GM12878 (cell line): Measurements from ENCODE around the gene GOLGA7B. TPM values are rescaled to one million over a fixed set of nuclear protein-coding genes. Genes with fewer than 3 reads are reported as not detected.

Experiments used
- ATAC-seq: fragments of 200-7000 bp; cut with Tn5 transposase; 3 replicates; pipeline ENCODE4 v1.9.1; 2020; ENCODE audit warnings: mild to moderate bottlenecking, moderate library complexity
- BruUV-seq: library from RNA; stranded (reverse); fragments of 400-500 nt; replicated peaks from 2 replicates; lab custom pipeline; 2021; lab: Mats Ljungman, UMichigan
- CTCF ChIA-PET: fragments of 300-600 bp; sonication (Branson Sonifier 250); formaldehyde crosslinking; extraction: SDS; loops from one replicate; lab custom pipeline; 2021; ENCODE audit warnings: inconsistent platforms; lab: Yijun Ruan, JAX
- POLR2A ChIA-PET: fragments of 350-600 bp; formaldehyde crosslinking; extraction: SDS; loops from one replicate; lab custom pipeline; 2021; ENCODE audit warnings: inconsistent platforms; lab: Charles Lee
- RAD21 ChIA-PET: fragments of 300-600 bp; sonication (Branson Sonifier 250); formaldehyde crosslinking; loops from one replicate; lab custom pipeline; 2023; ENCODE audit warnings: antibody characterized with exemption; ENCODE audit not compliant: unreplicated experiment; lab: Charles Lee
- SMC1A ChIA-PET: fragments of 300-600 bp; sonication (Branson Sonifier 250); formaldehyde crosslinking; loops from one replicate; lab custom pipeline; 2023; ENCODE audit not compliant: unreplicated experiment, uncharacterized antibody; lab: Charles Lee
- DNase-seq: peaks from one replicate; pipeline ENCODE4 v3.0.0-alpha.2; 2011; ENCODE audit warnings: low read depth, low spot score
- FAIRE-seq: peaks from 3 replicates; lab custom pipeline; 2011; peaks lifted over from hg19 to GRCh38; lab: Jason Lieb, UNC
- H2AFZ ChIP-seq: 2 replicates; pipeline ENCODE4 v1.6.0; 2011; ENCODE audit warnings: low read depth, low read length, control low read depth; ENCODE audit not compliant: control insufficient read depth
- H3K27ac ChIP-seq: 2 replicates; pipeline ENCODE4 v1.5.1; 2011; ENCODE audit warnings: control low read depth; ENCODE audit not compliant: control insufficient read depth, insufficient read depth
- H3K27me3 ChIP-seq, 2 experiments: replicated peaks in 1 of 2; 2 replicates each; pipeline versions ENCODE4 v1.6.0 to v1.6.1; 2011; ENCODE audit warnings: low read length in 1 of 2; ENCODE audit not compliant: control insufficient read depth in 2 of 2, insufficient read depth in 2 of 2
- H3K36me3 ChIP-seq, 2 experiments: 2 replicates each; pipeline ENCODE4 v1.5.1; 2011; ENCODE audit warnings: low read length in 1 of 2; ENCODE audit not compliant: control insufficient read depth in 2 of 2, insufficient read depth in 2 of 2
- H3K4me1 ChIP-seq: 2 replicates; pipeline ENCODE4 v1.6.1; 2011; ENCODE audit warnings: mild to moderate bottlenecking, low read length, moderate library complexity, mixed read lengths; ENCODE audit not compliant: control insufficient read depth, insufficient read depth
- H3K4me2 ChIP-seq: 2 replicates; pipeline ENCODE4 v1.6.0; 2011; ENCODE audit warnings: control low read depth; ENCODE audit not compliant: control insufficient read depth, insufficient read depth
- H3K4me3 ChIP-seq: fragments of 200-600 bp; sonication (generic); 2 replicates; pipeline ENCODE4 v1.5.1; 2016
- H3K79me2 ChIP-seq: 2 replicates; pipeline ENCODE4 v1.6.0; 2011; ENCODE audit warnings: low read length; ENCODE audit not compliant: control insufficient read depth, insufficient read depth
- H3K9ac ChIP-seq: 2 replicates; pipeline ENCODE4 v1.8.0; 2011; ENCODE audit warnings: low read length, control low read depth, mixed read lengths; ENCODE audit not compliant: control insufficient read depth, insufficient read depth
- H3K9me3 ChIP-seq: replicated peaks from 3 replicates; pipeline ENCODE4 v1.5.1; 2011; ENCODE audit warnings: mild to moderate bottlenecking, low read length; ENCODE audit not compliant: control insufficient read depth, insufficient read depth
- H4K20me1 ChIP-seq: 2 replicates; pipeline ENCODE4 v1.6.0; 2011; ENCODE audit not compliant: control insufficient read depth, insufficient read depth
- BACH1 ChIP-seq: fragments of 450-650 bp; IDR thresholded peaks from 2 replicates; pipeline ENCODE4 v1.6.1; 2017; ENCODE audit warnings: mild to moderate bottlenecking, borderline replicate concordance
- CHD2 ChIP-seq: IDR thresholded peaks from 2 replicates; pipeline ENCODE4 v1.6.1; 2011; ENCODE audit warnings: low read depth, low read length, improper control_type of control experiment, borderline replicate concordance
- CREM ChIP-seq: IDR thresholded peaks from 2 replicates; pipeline ENCODE4 v1.6.1; 2014; ENCODE audit warnings: antibody characterized with exemption, low read depth
- E2F8 ChIP-seq: fragments of 450-650 bp; IDR thresholded peaks from 2 replicates; pipeline ENCODE4 v1.6.1; 2018; ENCODE audit warnings: mild to moderate bottlenecking, low read depth, moderate library complexity; ENCODE audit not compliant: partially characterized antibody
- LARP7 ChIP-seq: fragments of 450-650 bp; IDR thresholded peaks from 2 replicates; pipeline ENCODE4 v1.6.1; 2017; ENCODE audit warnings: mild to moderate bottlenecking
- NR2C2 ChIP-seq: IDR thresholded peaks from 2 replicates; pipeline ENCODE4 v1.6.1; 2011; ENCODE audit warnings: borderline replicate concordance, low read depth; ENCODE audit not compliant: control insufficient read depth, insufficient read length
- PML ChIP-seq: IDR thresholded peaks from 2 replicates; pipeline ENCODE4 v1.6.1; 2012; ENCODE audit warnings: low read length, inconsistent platforms
- POLR2AphosphoS5 ChIP-seq: IDR thresholded peaks from 2 replicates; pipeline ENCODE4 v1.6.1; 2011; ENCODE audit warnings: mild to moderate bottlenecking, low read length, inconsistent platforms
- PRDM15 ChIP-seq: fragments of 450-650 bp; formaldehyde crosslinking; IDR thresholded peaks from 2 replicates; pipeline ENCODE4 v1.4.0; 2020; ENCODE audit warnings: mild to moderate bottlenecking, moderate library complexity
- RAD51 ChIP-seq: fragments of 450-650 bp; IDR thresholded peaks from 2 replicates; pipeline ENCODE4 v1.6.1; 2016; ENCODE audit warnings: moderate library complexity, mild to moderate bottlenecking, inconsistent platforms
- SIN3A ChIP-seq: IDR thresholded peaks from 2 replicates; pipeline ENCODE4 v1.6.1; 2012; ENCODE audit warnings: low read depth, low read length, improper control_type of control experiment
- SMARCA5 ChIP-seq: fragments of 450-650 bp; IDR thresholded peaks from 2 replicates; pipeline ENCODE4 v1.6.1; 2017; ENCODE audit warnings: mild to moderate bottlenecking
- ZSCAN29 ChIP-seq: fragments of 450-650 bp; IDR thresholded peaks from 2 replicates; pipeline ENCODE4 v1.6.1; 2017; ENCODE audit warnings: mild to moderate bottlenecking, moderate library complexity
- WGBS: methylation state at CpG from one replicate; pipeline ENCODE4 v1.1.6; 2016; ENCODE audit warnings: low lambda C conversion rate; ENCODE audit not compliant: insufficient replicate concordance, insufficient coverage; ENCODE audit errors: missing lambda C conversion rate; 5-methylcytosine and 5-hydroxymethylcytosine counted together
- in situ Hi-C: fragments of 300-500 bp; cut with MboI; formaldehyde crosslinking; loops from 9 replicates; pipeline ENCODE4 v1.14.3; 2018; ENCODE audit warnings: mixed read lengths
- intact Hi-C: fragments of 100-400 bp; cut with micrococcal nuclease; formaldehyde crosslinking; loops from one replicate; pipeline ENCODE4 v1.14.2; 2022; ENCODE audit not compliant: unreplicated experiment
- polyA plus RNA-seq, 11 experiments: library from polyadenylated mRNA; depleted of rRNA in 4 of 11; unstranded in 6 of 11; stranded (reverse) in 5 of 11; fragments of >200 nt; fragmentation: Nextera tagmentation in 4 of 11; fragmentation: Illumina TruSeq in 1 of 11; extraction: Ambion mirVana in 4 of 11; extraction: Trizol in 1 of 11; gene quantifications; 1 replicate in 1 of 11; 2 replicates in 10 of 11; pipeline versions ENCODE4 v1.2.1 to v1.2.3, GENCODE V29; 2011 to 2016; ENCODE audit warnings: inconsistent platforms in 2 of 11, missing spikeins in 2 of 11, low read depth in 1 of 11
- total RNA-seq, 4 experiments: library from RNA; depleted of rRNA in 3 of 4; stranded (reverse); fragments of >200 nt in 3 of 4; fragmentation: Illumina TruSeq in 1 of 4; extraction: Trizol in 1 of 4; gene quantifications; 2 replicates each; pipeline versions ENCODE4 v1.2.1 to v1.2.3, GENCODE V29; 2013 to 2021

The GOLGA7B gene
- total and polyA plus RNA-seq, 10 of the 15 experiments (the other 5 are each of a cell fraction or from before 2014, with no cell fraction given): 0.01 to 0.02 (median 0.01) TPM; not detected in 7

- no peak for TF ChIP-seq RAD51
- TF ChIP-seq, all 136 proteins: peak for 0
- intact Hi-C loops: no loop called here
- in situ Hi-C loops: no loop called here
- no peak overlapping the region for H2AFZ ChIP-seq
- ChIA-PET SMC1A (no interaction called here), RAD21 (no interaction called here), POLR2A (no interaction called here), CTCF (no interaction called here)
- H3K4me1 ChIP-seq: no peaks in the 10 kb centered on the region
- H3K9ac ChIP-seq: no peak overlapping the region
- H3K36me3 ChIP-seq: no peaks in the 10 kb centered on the region
- no peaks in the 10 kb centered on the region for H3K79me2 ChIP-seq
- no peak for DNase-seq
- 14% methylated on average over 2 of the region's 2 CpGs for WGBS
- H3K4me3 ChIP-seq: no peak overlapping the region
- ATAC-seq: no peak
- no peak overlapping the region for H3K4me2 ChIP-seq
- no peak for FAIRE-seq
- no peak overlapping the region for H3K27ac ChIP-seq
- no TSS peak for BruUV-seq
- no peaks in the 10 kb centered on the region for H3K9me3 ChIP-seq
- no peaks in the 10 kb centered on the region for H4K20me1 ChIP-seq
- H3K27me3 ChIP-seq: peaks cover 0 to 2% of the 10 kb centered on the region in 2 experiments; a peak in 2 of 4 replicates
Measured at GRCh38 chr10:97828721-97829120, 20.9 kb upstream of the GOLGA7B start.

- no peak for DNase-seq
- TF ChIP-seq PRDM15 (CRISPR knock-in tag) (no peak), PML (no peak), NR2C2 (no peak), SIN3A (no peak), SMARCA5 (no peak), CREM (no peak), LARP7 (no peak), ZSCAN29 (no peak), POLR2AphosphoS5 (no peak), CHD2 (no peak), E2F8 (no peak), BACH1 (no peak)
- TF ChIP-seq, all 136 proteins: peak for 0
- in situ Hi-C loops: no loop called here
- ChIA-PET CTCF (no interaction called here), SMC1A (no interaction called here), RAD21 (no interaction called here), POLR2A (no interaction called here)
- Histone ChIP-seq H3K79me2 (no peaks in the 10 kb centered on the region), H3K9me3 (no peaks in the 10 kb centered on the region), H3K27ac (no peak overlapping the region), H3K4me2 (no peak overlapping the region), H2AFZ (no peak overlapping the region), H3K27me3 (peaks cover 0 to 2% of the 10 kb centered on the region in 2 experiments; a peak in 1 of 4 replicates), H3K36me3 (no peaks in the 10 kb centered on the region), H3K4me1 (no peaks in the 10 kb centered on the region), H3K4me3 (no peak overlapping the region), H4K20me1 (no peaks in the 10 kb centered on the region), H3K9ac (no peak overlapping the region)
- intact Hi-C loops: no loop called here
- ATAC-seq (no peak), FAIRE-seq (no peak)
- BruUV-seq: no TSS peak
- WGBS: 5% methylated on average over 3 of the region's 3 CpGs
Measured at GRCh38 chr10:97830064-97830463, 19.6 kb upstream of the GOLGA7B start.
